RWPE2 (cell line): Measurements from ENCODE around the gene ZSCAN21.

ENCODE experiments used
- ATAC-seq: fragments of 200-7000 bp; cut with Tn5 transposase; 3 replicates; pipeline ENCODE4 v1.9.1; 2021; ENCODE audit warnings: low read depth
- DNase-seq: peaks from one replicate; pipeline ENCODE4 v3.0.0-alpha.2; 2020; ENCODE audit warnings: low spot score
- H3K27ac ChIP-seq: fragments of 450-650 bp; 2 replicates; pipeline ENCODE4 v1.5.1; 2017; ENCODE audit warnings: mild to moderate bottlenecking; ENCODE audit not compliant: poor library complexity, severe bottlenecking
- H3K27me3 ChIP-seq: fragments of 250-450 bp; sonication (Bioruptor Pico); 2 replicates; pipeline ENCODE4 v1.5.1; 2021; ENCODE audit warnings: mild to moderate bottlenecking, moderate library complexity; ENCODE audit not compliant: insufficient read depth, poor library complexity, severe bottlenecking
- H3K36me3 ChIP-seq: fragments of 250-450 bp; sonication (Bioruptor Pico); 2 replicates; pipeline ENCODE4 v1.5.1; 2020; ENCODE audit warnings: low read depth, mild to moderate bottlenecking, moderate library complexity
- H3K4me1 ChIP-seq: fragments of 250-450 bp; sonication (Bioruptor Pico); 2 replicates; pipeline ENCODE4 v1.5.1; 2021; ENCODE audit warnings: mild to moderate bottlenecking, moderate library complexity; ENCODE audit not compliant: insufficient read depth, poor library complexity, severe bottlenecking
- H3K4me3 ChIP-seq: fragments of 250-450 bp; sonication (Bioruptor Pico); 2 replicates; pipeline ENCODE4 v1.5.1; 2021; ENCODE audit warnings: mild to moderate bottlenecking, moderate library complexity; ENCODE audit not compliant: severe bottlenecking
- H3K9me3 ChIP-seq: fragments of 250-450 bp; sonication (Bioruptor Pico); 2 replicates; pipeline ENCODE4 v1.5.1; 2021; ENCODE audit warnings: mild to moderate bottlenecking, moderate library complexity; ENCODE audit not compliant: severe bottlenecking
- CTCF ChIP-seq: fragments of 450-650 bp; IDR thresholded peaks from one replicate; pipeline ENCODE4 v1.5.1; 2017; ENCODE audit warnings: mild to moderate bottlenecking, moderate library complexity; ENCODE audit not compliant: poor library complexity, severe bottlenecking

The ZSCAN21 gene

GRCh38 chr7:100087055-100087750 lies 37.6 kb downstream of the ZSCAN21 start:
- Histone ChIP-seq H3K9me3 (no peaks in the 10 kb centered on the region), H3K4me3 (no peak overlapping the region), H3K27me3 (no peaks in the 10 kb centered on the region), H3K4me1 (peaks cover 18% of the 10 kb centered on the region), H3K36me3 (peaks cover 21% of the 10 kb centered on the region), H3K27ac (peak overlapping the region; percentile 90)
- TF ChIP-seq CTCF = no peak
- DNase-seq (no peak), ATAC-seq (peak; percentile 71)

GRCh38 chr7:100088095-100088620 lies 38.6 kb downstream of the ZSCAN21 start:
- no peak for ATAC-seq
- DNase-seq = no peak
- Histone ChIP-seq H3K9me3 (no peaks in the 10 kb centered on the region), H3K27ac (peak overlapping the region; percentile 90), H3K27me3 (no peaks in the 10 kb centered on the region), H3K36me3 (peaks cover 30% of the 10 kb centered on the region), H3K4me3 (peak overlapping the region; percentile 56), H3K4me1 (peaks cover 15% of the 10 kb centered on the region)
- no peak for TF ChIP-seq CTCF

- DNase-seq (no peak), ATAC-seq (peak; percentile 6; the same call in 1 of the 3 replicates)
- Histone ChIP-seq H3K9me3 (no peaks in the 10 kb centered on the region), H3K27ac (peak within 1 kb of the TSS; percentile 90), H3K4me1 (peaks cover 15% of the 10 kb centered on the region), H3K27me3 (no peaks in the 10 kb centered on the region), H3K36me3 (peaks cover 37% of the 10 kb centered on the region), H3K4me3 (peak within 1 kb of the TSS; percentile 56)
- no peak for TF ChIP-seq CTCF
These were observed 39.3 kb downstream of the ZSCAN21 start, which contains the start of gene COPS6 for GRCh38 chr7:100088621-100089457. COPS6 (plus strand) TSS chr7:100088969; CDS start chr7:100088991, 22 bp downstream.

GRCh38 chr7:100089458-100090196 lies 40.1 kb downstream of the ZSCAN21 start:
- ATAC-seq = no peak
- Histone ChIP-seq H3K9me3 (no peaks in the 10 kb centered on the region), H3K36me3 (peaks cover 45% of the 10 kb centered on the region), H3K27ac (peak overlapping the region; percentile 90), H3K27me3 (no peaks in the 10 kb centered on the region), H3K4me1 (peaks cover 15% of the 10 kb centered on the region), H3K4me3 (peak overlapping the region; percentile 56)
- no peak for TF ChIP-seq CTCF
- no peak for DNase-seq
